Calu3 (cell line): ENCODE data around the gene UBR3. TPM values are rescaled to one million over a fixed set of nuclear protein-coding genes. Genes with fewer than 3 reads are reported as not detected.

Experiments used
- BruUV-seq: library from RNA; stranded (reverse); fragments of 400-500 nt; replicated peaks from 2 replicates; lab custom pipeline; 2021; lab: Mats Ljungman, UMichigan
- CTCF ChIA-PET: fragments of 300-600 bp; sonication (Branson Sonifier 250); formaldehyde crosslinking; loops from one replicate; lab custom pipeline; 2022; ENCODE audit warnings: antibody characterized with exemption; lab: Charles Lee
- DNase-seq: peaks from one replicate; pipeline ENCODE4 v3.0.0; 2022
- H3K27ac Mint-ChIP-seq: one replicate; pipeline ENCODE4 v1.8.0; 2022; ENCODE audit warnings: mixed read lengths; ENCODE audit not compliant: unreplicated experiment
- H3K27me3 Mint-ChIP-seq: one replicate; pipeline ENCODE4 v1.8.0; 2022; ENCODE audit warnings: mixed read lengths; ENCODE audit not compliant: unreplicated experiment
- H3K36me3 Mint-ChIP-seq: one replicate; pipeline ENCODE4 v1.8.0; 2022; ENCODE audit warnings: mild to moderate bottlenecking, moderate library complexity, mixed read lengths; ENCODE audit not compliant: insufficient read depth, unreplicated experiment
- H3K4me1 Mint-ChIP-seq: one replicate; pipeline ENCODE4 v1.8.0; 2022; ENCODE audit warnings: mild to moderate bottlenecking, low read depth, mixed read lengths; ENCODE audit not compliant: unreplicated experiment
- H3K4me3 Mint-ChIP-seq: one replicate; pipeline ENCODE4 v1.8.0; 2022; ENCODE audit warnings: mild to moderate bottlenecking, low read depth, moderate library complexity, mixed read lengths; ENCODE audit not compliant: unreplicated experiment
- H3K9me3 Mint-ChIP-seq: one replicate; pipeline ENCODE4 v1.8.0; 2022; ENCODE audit warnings: low read depth, mixed read lengths; ENCODE audit not compliant: unreplicated experiment
- intact Hi-C: fragments of 100-400 bp; cut with micrococcal nuclease; formaldehyde crosslinking; loops from one replicate; pipeline ENCODE4 v1.10.0; 2022; ENCODE audit not compliant: unreplicated experiment
- total RNA-seq: library from RNA; stranded (reverse); gene quantifications from 2 replicates; pipeline ENCODE4 v1.2.3, GENCODE V29; 2022
- TF ChIP-seq, protein P1 (sequence below): fragments of 200-600 bp; IDR thresholded peaks from one replicate; pipeline ENCODE4 v1.8.0; 2022; ENCODE audit warnings: antibody characterized with exemption; ENCODE audit not compliant: unreplicated experiment

The UBR3 gene
- total RNA-seq, 1 experiment from 2014 or later = 33.1 TPM

GRCh38 chr2:170077830-170078569 lies 250.7 kb downstream of the UBR3 start:
- peaks cover 4% of the 10 kb centered on the region for H3K36me3 Mint-ChIP-seq
- H3K9me3 Mint-ChIP-seq = no peaks in the 10 kb centered on the region
- intact Hi-C loops = no loop called here
- DNase-seq = no peak
- CTCF ChIA-PET = interaction anchor here (0.7 kb wide), 1 partner anchor 193 kb away, joined by 3 read pairs; no protein-coding TSS in a partner anchor
- TF ChIP-seq, protein P1, sequence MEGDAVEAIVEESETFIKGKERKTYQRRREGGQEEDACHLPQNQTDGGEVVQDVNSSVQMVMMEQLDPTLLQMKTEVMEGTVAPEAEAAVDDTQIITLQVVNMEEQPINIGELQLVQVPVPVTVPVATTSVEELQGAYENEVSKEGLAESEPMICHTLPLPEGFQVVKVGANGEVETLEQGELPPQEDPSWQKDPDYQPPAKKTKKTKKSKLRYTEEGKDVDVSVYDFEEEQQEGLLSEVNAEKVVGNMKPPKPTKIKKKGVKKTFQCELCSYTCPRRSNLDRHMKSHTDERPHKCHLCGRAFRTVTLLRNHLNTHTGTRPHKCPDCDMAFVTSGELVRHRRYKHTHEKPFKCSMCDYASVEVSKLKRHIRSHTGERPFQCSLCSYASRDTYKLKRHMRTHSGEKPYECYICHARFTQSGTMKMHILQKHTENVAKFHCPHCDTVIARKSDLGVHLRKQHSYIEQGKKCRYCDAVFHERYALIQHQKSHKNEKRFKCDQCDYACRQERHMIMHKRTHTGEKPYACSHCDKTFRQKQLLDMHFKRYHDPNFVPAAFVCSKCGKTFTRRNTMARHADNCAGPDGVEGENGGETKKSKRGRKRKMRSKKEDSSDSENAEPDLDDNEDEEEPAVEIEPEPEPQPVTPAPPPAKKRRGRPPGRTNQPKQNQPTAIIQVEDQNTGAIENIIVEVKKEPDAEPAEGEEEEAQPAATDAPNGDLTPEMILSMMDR = no peak
- no peak overlapping the region for H3K4me3 Mint-ChIP-seq
- H3K4me1 Mint-ChIP-seq = peaks cover 32% of the 10 kb centered on the region
- H3K27me3 Mint-ChIP-seq = no peaks in the 10 kb centered on the region
- no peak overlapping the region for H3K27ac Mint-ChIP-seq
- BruUV-seq = no TSS peak

DNA sequence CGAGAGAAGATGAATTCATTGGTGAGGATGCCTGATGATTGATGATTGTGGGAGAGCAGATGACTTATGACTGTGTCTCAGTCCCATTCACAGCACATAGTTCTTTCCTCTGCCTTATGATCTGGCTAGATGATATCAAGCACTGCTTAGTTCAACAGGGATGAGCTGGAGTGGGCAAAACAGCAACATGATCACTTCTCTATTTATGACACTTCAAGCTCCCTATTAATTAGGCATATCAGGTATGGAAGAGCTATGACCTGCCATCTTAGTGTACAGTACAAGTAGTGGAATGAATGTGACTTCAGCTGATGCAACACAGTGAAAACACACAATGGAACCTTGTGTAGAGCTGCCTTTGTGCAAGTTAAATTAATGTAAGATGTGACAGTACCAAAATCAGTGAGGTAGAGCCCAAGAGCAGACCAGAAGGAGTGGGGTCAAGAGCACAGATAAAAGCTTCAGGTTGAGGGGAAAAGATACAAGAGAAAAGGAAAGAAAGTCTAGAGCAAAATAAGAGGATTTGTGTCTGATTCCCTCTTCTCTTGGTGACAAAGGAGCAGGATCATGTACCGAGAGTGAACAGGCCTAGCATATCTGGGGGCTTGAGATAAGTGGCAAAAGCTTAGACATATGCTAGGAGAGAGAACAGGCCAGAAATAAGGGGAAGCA lies 257.7 kb downstream of the UBR3 start:
- no peaks in the 10 kb centered on the region for H3K9me3 Mint-ChIP-seq
- H3K27me3 Mint-ChIP-seq = no peaks in the 10 kb centered on the region
- intact Hi-C loops = no loop called here
- no peak for DNase-seq
- TF ChIP-seq, protein P1 = no peak
- H3K4me1 Mint-ChIP-seq = no peaks in the 10 kb centered on the region
- no peak overlapping the region for H3K27ac Mint-ChIP-seq
- BruUV-seq = no TSS peak
- no peak overlapping the region for H3K4me3 Mint-ChIP-seq
- no peaks in the 10 kb centered on the region for H3K36me3 Mint-ChIP-seq
- CTCF ChIA-PET = interaction anchor here (0.6 kb wide), 1 partner anchor 28 kb away, joined by 3 read pairs; no protein-coding TSS in a partner anchor

GRCh38 chr2:170086117-170086688 lies 258.9 kb downstream of the UBR3 start:
- no peaks in the 10 kb centered on the region for H3K9me3 Mint-ChIP-seq
- no peak overlapping the region for H3K27ac Mint-ChIP-seq
- no peak for DNase-seq
- TF ChIP-seq, protein P1 = no peak
- H3K4me1 Mint-ChIP-seq = no peaks in the 10 kb centered on the region
- H3K36me3 Mint-ChIP-seq = no peaks in the 10 kb centered on the region
- intact Hi-C loops = no loop called here
- BruUV-seq = no TSS peak
- H3K27me3 Mint-ChIP-seq = no peaks in the 10 kb centered on the region
- no peak overlapping the region for H3K4me3 Mint-ChIP-seq
- CTCF ChIA-PET = no interaction called here

DNA sequence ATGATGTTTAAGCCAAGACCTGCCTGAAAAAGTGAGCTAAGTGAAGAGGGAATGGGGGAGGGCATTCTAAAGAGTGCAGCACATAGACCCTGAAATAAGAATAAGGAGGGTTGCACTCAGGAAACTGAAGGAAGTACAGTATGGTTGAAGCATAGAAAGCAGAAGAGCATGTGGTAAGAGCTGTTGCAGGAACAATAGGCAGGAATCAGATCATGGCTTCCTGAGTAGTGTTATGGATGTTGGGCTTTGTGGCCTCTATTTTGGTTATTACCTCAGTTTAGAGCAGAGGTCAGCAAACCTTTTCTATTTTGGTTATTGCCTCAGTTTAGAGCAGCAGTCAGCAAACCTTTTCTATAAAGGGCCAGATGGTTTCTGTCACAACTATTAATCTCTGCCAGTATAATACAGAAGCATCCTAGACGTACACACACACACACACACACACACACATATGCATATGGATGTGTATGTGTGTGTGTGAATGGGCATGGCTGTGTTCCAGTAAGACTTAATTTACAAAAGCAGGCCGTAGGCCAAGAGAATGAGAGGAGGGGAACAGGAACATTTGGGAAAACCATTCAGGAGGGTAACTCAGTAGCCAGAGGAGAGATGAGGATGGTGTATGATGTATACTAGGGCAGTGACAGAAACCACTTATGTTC lies 259.6 kb downstream of the UBR3 start:
- Mint-ChIP-seq H3K4me3 (no peak overlapping the region), H3K4me1 (no peaks in the 10 kb centered on the region), H3K27ac (no peak overlapping the region), H3K27me3 (no peaks in the 10 kb centered on the region), H3K9me3 (no peaks in the 10 kb centered on the region), H3K36me3 (no peaks in the 10 kb centered on the region)
- BruUV-seq = no TSS peak
- CTCF ChIA-PET = no interaction called here
- intact Hi-C loops = no loop called here
- DNase-seq = no peak
- TF ChIP-seq, protein P1 = no peak
